HUES64 (cell line): ENCODE results near the gene PRM2. TPM values are rescaled to one million over a fixed set of nuclear protein-coding genes. Genes with fewer than 3 reads are reported as not detected.

Source experiments
- H3K27ac ChIP-seq: 2 replicates; pipeline ENCODE4 v1.7.0; 2013; ENCODE audit warnings: low read depth, low read length, inconsistent platforms
- H3K27me3 ChIP-seq: 2 replicates; pipeline ENCODE4 v1.6.1; 2013; ENCODE audit warnings: mild to moderate bottlenecking, low read length; ENCODE audit not compliant: insufficient read depth
- H3K36me3 ChIP-seq: 2 replicates; pipeline ENCODE4 v1.6.1; 2013; ENCODE audit warnings: mild to moderate bottlenecking, low read length; ENCODE audit not compliant: insufficient read depth
- H3K4me1 ChIP-seq: 2 replicates; pipeline ENCODE4 v1.6.1; 2013; ENCODE audit warnings: mild to moderate bottlenecking, low read length, moderate library complexity; ENCODE audit not compliant: insufficient read depth
- H3K4me3 ChIP-seq: 2 replicates; pipeline ENCODE4 v1.5.1; 2013; ENCODE audit warnings: mild to moderate bottlenecking, low read length, moderate library complexity
- H3K9ac ChIP-seq: 2 replicates; pipeline ENCODE4 v1.6.1; 2013; ENCODE audit warnings: mild to moderate bottlenecking, low read depth, low read length
- H3K9me3 ChIP-seq: 2 replicates; pipeline ENCODE4 v1.6.1; 2013; ENCODE audit warnings: low read depth, low read length; ENCODE audit not compliant: insufficient read depth
- WGBS: fragments of 150-250, 120-280 bp; methylation state at CpG from one replicate; pipeline ENCODE4 v1.1.7; 2013; ENCODE audit warnings: missing lambda C conversion rate; 5-methylcytosine and 5-hydroxymethylcytosine counted together
- polyA plus RNA-seq, 2 experiments: library from polyadenylated mRNA; stranded (reverse); fragments of 50-300 nt; gene quantifications; one replicate each; pipeline ENCODE4 v1.2.3, GENCODE V29; 2013

The PRM2 gene
- polyA plus RNA-seq (2013, experiment 1 of 2): not detected
- polyA plus RNA-seq (2013, experiment 2 of 2): not detected

GRCh38 chr16:11276143-11276895 lies at the start of gene PRM2:
Gene PRM2, minus strand, starts transcription at chr16:11276480. Its CDS starts 110 bp downstream, at chr16:11276370.
- H3K27ac ChIP-seq: no peak within 1 kb of the TSS
- no peaks in the 10 kb centered on the region for H3K9me3 ChIP-seq
- 94% methylated on average over 26 of the region's 26 CpGs for WGBS
- H3K27me3 ChIP-seq: no peaks in the 10 kb centered on the region
- no peaks in the 10 kb centered on the region for H3K36me3 ChIP-seq
- no peak within 1 kb of the TSS for H3K4me3 ChIP-seq
- H3K4me1 ChIP-seq: peaks cover 6% of the 10 kb centered on the region; the same call in 1 of the 2 replicates
- H3K9ac ChIP-seq: no peak within 1 kb of the TSS

GRCh38 chr16:11325404-11326083 lies 49.3 kb upstream of the PRM2 start:
- no peak overlapping the region for H3K4me3 ChIP-seq
- no peak overlapping the region for H3K27ac ChIP-seq
- H3K27me3 ChIP-seq: no peaks in the 10 kb centered on the region
- WGBS: 83% methylated on average over 10 of the region's 10 CpGs
- no peak overlapping the region for H3K9ac ChIP-seq
- H3K9me3 ChIP-seq: no peaks in the 10 kb centered on the region
- H3K36me3 ChIP-seq: no peaks in the 10 kb centered on the region
- H3K4me1 ChIP-seq: peaks cover 29% of the 10 kb centered on the region

- H3K36me3 ChIP-seq: no peaks in the 10 kb centered on the region
- H3K9me3 ChIP-seq: no peaks in the 10 kb centered on the region
- no peak overlapping the region for H3K9ac ChIP-seq
- H3K4me3 ChIP-seq: no peak overlapping the region
- H3K27ac ChIP-seq: no peak overlapping the region
- no peaks in the 10 kb centered on the region for H3K27me3 ChIP-seq
- H3K4me1 ChIP-seq: peaks cover 21% of the 10 kb centered on the region
- WGBS: 90% methylated on average over 11 of the region's 11 CpGs
Observed at GRCh38 chr16:11323551-11324336, 47.5 kb upstream of the PRM2 start.

GRCh38 chr16:11322823-11323222 lies 46.5 kb upstream of the PRM2 start:
- 88% methylated on average over 3 of the region's 3 CpGs for WGBS
- Histone ChIP-seq H3K27ac (no peak overlapping the region), H3K4me1 (peaks cover 14% of the 10 kb centered on the region), H3K9me3 (no peaks in the 10 kb centered on the region), H3K36me3 (no peaks in the 10 kb centered on the region), H3K27me3 (no peaks in the 10 kb centered on the region), H3K9ac (no peak overlapping the region), H3K4me3 (no peak overlapping the region)

GRCh38 chr16:11321662-11322061 lies 45.4 kb upstream of the PRM2 start:
- 51% methylated on average over 5 of the region's 5 CpGs for WGBS
- Histone ChIP-seq H3K36me3 (no peaks in the 10 kb centered on the region), H3K9me3 (no peaks in the 10 kb centered on the region), H3K9ac (no peak overlapping the region), H3K27ac (no peak overlapping the region), H3K27me3 (no peaks in the 10 kb centered on the region), H3K4me1 (peaks cover 7% of the 10 kb centered on the region), H3K4me3 (no peak overlapping the region)

- no peaks in the 10 kb centered on the region for H3K27me3 ChIP-seq
- H3K9ac ChIP-seq: no peak overlapping the region
- WGBS: 74% methylated on average over 10 of the region's 10 CpGs
- peak overlapping the region; percentile 14; the same call in 1 of the 2 replicates for H3K27ac ChIP-seq
- no peak overlapping the region for H3K4me3 ChIP-seq
- peaks cover 17% of the 10 kb centered on the region for H3K4me1 ChIP-seq
- no peaks in the 10 kb centered on the region for H3K36me3 ChIP-seq
- H3K9me3 ChIP-seq: no peaks in the 10 kb centered on the region
Observed at GRCh38 chr16:11320170-11320569, 43.9 kb upstream of the PRM2 start.

- peaks cover 22% of the 10 kb centered on the region for H3K4me1 ChIP-seq
- H3K9me3 ChIP-seq: no peaks in the 10 kb centered on the region
- WGBS: 84% methylated on average over 7 of the region's 8 CpGs
- no peaks in the 10 kb centered on the region for H3K36me3 ChIP-seq
- peak overlapping the region; percentile 14; the same call in 1 of the 2 replicates for H3K27ac ChIP-seq
- H3K27me3 ChIP-seq: no peaks in the 10 kb centered on the region
- H3K9ac ChIP-seq: no peak overlapping the region
- no peak overlapping the region for H3K4me3 ChIP-seq
Observed at GRCh38 chr16:11319529-11320146, 43.4 kb upstream of the PRM2 start.

- WGBS: 93% methylated on average over 8 of the region's 8 CpGs
- Histone ChIP-seq H3K4me3 (no peak overlapping the region), H3K9ac (no peak overlapping the region), H3K9me3 (no peaks in the 10 kb centered on the region), H3K27me3 (no peaks in the 10 kb centered on the region), H3K27ac (no peak overlapping the region), H3K36me3 (no peaks in the 10 kb centered on the region), H3K4me1 (peaks cover 30% of the 10 kb centered on the region)
Observed at GRCh38 chr16:11318817-11319216, 42.5 kb upstream of the PRM2 start.

GRCh38 chr16:11316331-11317015 lies 40.2 kb upstream of the PRM2 start:
- peak overlapping the region; percentile 72 for H3K9ac ChIP-seq
- no peaks in the 10 kb centered on the region for H3K9me3 ChIP-seq
- H3K27ac ChIP-seq: peak overlapping the region; percentile 93
- peak overlapping the region; percentile 15 for H3K4me3 ChIP-seq
- no peaks in the 10 kb centered on the region for H3K27me3 ChIP-seq
- 32% methylated on average over 23 of the region's 23 CpGs for whole genome bisulfite sequencing
- peaks cover 45% of the 10 kb centered on the region for H3K4me1 ChIP-seq
- no peaks in the 10 kb centered on the region for H3K36me3 ChIP-seq

- no peaks in the 10 kb centered on the region for H3K9me3 ChIP-seq
- H3K4me1 ChIP-seq: peaks cover 45% of the 10 kb centered on the region
- WGBS: 2% methylated on average over 13 of the region's 13 CpGs
- no peaks in the 10 kb centered on the region for H3K36me3 ChIP-seq
- H3K27ac ChIP-seq: peak overlapping the region; percentile 93
- peak overlapping the region; percentile 72 for H3K9ac ChIP-seq
- H3K27me3 ChIP-seq: no peaks in the 10 kb centered on the region
- no peak overlapping the region for H3K4me3 ChIP-seq
Observed at GRCh38 chr16:11315510-11315909, 39.2 kb upstream of the PRM2 start.
